Endothelial cell of umbilical vein (primary cell): ENCODE data around the gene ATP9B. TPM values are rescaled to one million over a fixed set of nuclear protein-coding genes. Genes with fewer than 3 reads are reported as not detected.

Source experiments
- BruUV-seq: library from RNA; stranded (reverse); fragments of 400-500 nt; replicated peaks from 2 replicates; lab custom pipeline; 2021; lab: Mats Ljungman, UMichigan
- CTCF ChIA-PET: fragments of 300-600, 350-600 bp; sonication (Branson Sonifier 250); formaldehyde crosslinking; loops from one replicate; lab custom pipeline; 2021; ENCODE audit warnings: antibody characterized with exemption, inconsistent platforms; lab: Charles Lee
- POLR2A ChIA-PET: fragments of 300-600, 350-600 bp; sonication (Branson Sonifier 250); formaldehyde crosslinking; loops from one replicate; lab custom pipeline; 2021; ENCODE audit warnings: antibody characterized with exemption, inconsistent platforms; lab: Charles Lee
- DNase-seq: peaks from one replicate; pipeline ENCODE4 v3.0.0-alpha.2; 2011; ENCODE audit warnings: low read depth, low spot score
- FAIRE-seq: peaks from 2 replicates; lab custom pipeline; 2011; peaks lifted over from hg19 to GRCh38; lab: Jason Lieb, UNC
- H2AFZ ChIP-seq: 2 replicates; pipeline ENCODE4 v1.6.0; 2012; ENCODE audit warnings: low read depth, low read length, control low read depth, inconsistent platforms
- H3K27ac ChIP-seq: 2 replicates; pipeline ENCODE4 v1.5.1; 2011; ENCODE audit warnings: low read depth, mild to moderate bottlenecking, control low read depth, low read length, moderate library complexity; ENCODE audit not compliant: insufficient read depth
- H3K27me3 ChIP-seq, 2 experiments: 2 replicates each; pipeline versions ENCODE4 v1.6.0 to v1.6.1; 2011; ENCODE audit warnings: low read length in 2 of 2, mixed read lengths in 1 of 2; ENCODE audit not compliant: control insufficient read depth in 2 of 2, insufficient read depth in 2 of 2
- H3K36me3 ChIP-seq, 2 experiments: 2 replicates in 1 of 2; 3 replicates in 1 of 2; pipeline ENCODE4 v1.5.1; 2011; ENCODE audit warnings: low read length in 2 of 2, mild to moderate bottlenecking in 1 of 2, moderate library complexity in 1 of 2; ENCODE audit not compliant: control insufficient read depth in 2 of 2, insufficient read depth in 2 of 2; ENCODE audit errors: extremely low read depth in 1 of 2
- H3K4me1 ChIP-seq: 3 replicates; pipeline ENCODE4 v1.5.1; 2011; ENCODE audit warnings: mild to moderate bottlenecking, low read length; ENCODE audit not compliant: control insufficient read depth, insufficient read depth; ENCODE audit errors: extremely low read depth
- H3K4me2 ChIP-seq: 2 replicates; pipeline ENCODE4 v1.6.1; 2011; ENCODE audit warnings: low read length, control low read depth, mixed read lengths; ENCODE audit not compliant: insufficient read depth
- H3K4me3 ChIP-seq, 3 experiments: fragments of 200-600 bp in 1 of 3; sonication (generic), shearing (Covaris generic) in 1 of 3; replicated peaks in 1 of 3; 2 replicates each; pipeline ENCODE4 v1.5.1; 2011 to 2016; ENCODE audit warnings: control low read depth in 3 of 3, low read length in 3 of 3, mild to moderate bottlenecking in 2 of 3, inconsistent platforms in 1 of 3, low read depth in 1 of 3, moderate library complexity in 1 of 3; ENCODE audit not compliant: insufficient read depth in 1 of 3
- H3K79me2 ChIP-seq: 2 replicates; pipeline ENCODE4 v1.6.0; 2012; ENCODE audit warnings: low read length, inconsistent platforms; ENCODE audit not compliant: control insufficient read depth, insufficient read depth
- H3K9ac ChIP-seq: replicated peaks from 2 replicates; pipeline ENCODE3; 2011; ENCODE audit warnings: low read length, control low read depth; ENCODE audit not compliant: insufficient read depth; ENCODE audit errors: extremely low read depth
- H3K9me1 ChIP-seq: replicated peaks from 3 replicates; pipeline ENCODE4 v1.6.0; 2011; ENCODE audit warnings: mild to moderate bottlenecking, low read length; ENCODE audit not compliant: control insufficient read depth, insufficient read depth; ENCODE audit errors: extremely low read depth
- H3K9me3 ChIP-seq: replicated peaks from 2 replicates; pipeline ENCODE4 v1.5.1; 2012; ENCODE audit warnings: low read length, inconsistent platforms; ENCODE audit not compliant: control insufficient read depth, insufficient read depth
- H4K20me1 ChIP-seq: replicated peaks from 2 replicates; pipeline ENCODE3; 2011; ENCODE audit warnings: mild to moderate bottlenecking, low read length; ENCODE audit not compliant: control insufficient read depth, insufficient read depth; ENCODE audit errors: extremely low read depth
- EZH2 ChIP-seq: IDR thresholded peaks from 2 replicates; pipeline ENCODE4 v1.6.1; 2012; ENCODE audit warnings: borderline replicate concordance, low read depth, mild to moderate bottlenecking, moderate library complexity, low read length, inconsistent platforms; ENCODE audit not compliant: severe bottlenecking
- JUN ChIP-seq: IDR thresholded peaks from 2 replicates; pipeline ENCODE4 v1.6.1; 2011; ENCODE audit warnings: borderline replicate concordance, low read depth; ENCODE audit not compliant: insufficient read length, insufficient read depth
- POLR2A ChIP-seq: IDR thresholded peaks from 2 replicates; pipeline ENCODE4 v1.6.1; 2012; ENCODE audit warnings: low read depth, mild to moderate bottlenecking, control low read depth, low read length
- POLR2AphosphoS5 ChIP-seq: IDR thresholded peaks from 2 replicates; pipeline ENCODE4 v1.6.1; 2012; ENCODE audit warnings: low read depth, mild to moderate bottlenecking, control low read depth, low read length, moderate library complexity; ENCODE audit not compliant: insufficient read depth
- dilution Hi-C: fragments of 300-500 bp; cut with MboI; formaldehyde crosslinking; loops from one replicate; pipeline ENCODE4 v1.15.0; 2019; ENCODE audit warnings: low sequenced_read_pairs; ENCODE audit not compliant: extremely low pct_ligation_motif_present
- intact Hi-C: fragments of 100-400 bp; cut with micrococcal nuclease; formaldehyde crosslinking; loops from one replicate; pipeline ENCODE4 v1.10.0; 2022
- polyA plus RNA-seq, 4 experiments: library from polyadenylated mRNA; depleted of rRNA in 3 of 4; stranded (reverse) in 3 of 4; unstranded in 1 of 4; fragments of >200 nt; gene quantifications; 2 replicates each; pipeline versions ENCODE4 v1.2.1 to v1.2.3, GENCODE V29; 2011 to 2012; ENCODE audit warnings: missing spikeins in 1 of 4
- total RNA-seq: library from RNA; stranded (reverse); gene quantifications from 2 replicates; pipeline ENCODE4 v1.2.3, GENCODE V29; 2021
- TF ChIP-seq, protein P1 (sequence below): IDR thresholded peaks from 2 replicates; pipeline ENCODE4 v1.6.1; 2011; ENCODE audit not compliant: insufficient read depth, insufficient read length

Gene ATP9B
- total and polyA plus RNA-seq, 2 donors (not counting 3 experiments of a cell fraction or from before 2014, with no cell fraction given): 14.6 to 18.2 TPM

DNA sequence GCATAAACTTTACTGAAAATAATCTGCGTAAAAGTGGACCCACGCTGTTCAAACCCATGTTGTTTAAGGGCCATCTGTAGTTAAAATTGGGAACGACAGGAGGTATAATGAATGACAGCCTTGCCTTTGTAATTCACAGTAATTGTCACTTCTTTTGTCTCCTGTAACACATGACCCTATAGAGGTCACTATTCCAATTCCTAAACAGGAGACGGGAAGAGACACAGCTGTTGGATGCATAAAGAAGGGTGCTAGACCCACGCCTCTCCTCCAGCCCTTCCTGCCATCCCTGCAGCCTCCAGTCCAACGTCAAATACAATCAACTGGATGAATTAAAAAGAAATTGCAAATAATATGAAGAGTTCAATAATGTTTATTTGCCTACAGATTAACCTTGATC, 263.5 kb downstream of the ATP9B start:
- Histone ChIP-seq H3K36me3 (peaks cover 0 to 3% of the 10 kb centered on the region in 2 experiments), H3K4me3 (no peak overlapping the region), H2AFZ (no peak overlapping the region), H3K9me1 (no peaks in the 10 kb centered on the region), H3K9ac (no peak overlapping the region), H3K27me3 (no peaks in the 10 kb centered on the region), H4K20me1 (no peaks in the 10 kb centered on the region), H3K4me1 (no peaks in the 10 kb centered on the region), H3K9me3 (no peaks in the 10 kb centered on the region), H3K27ac (no peak overlapping the region), H3K4me2 (no peak overlapping the region), H3K79me2 (no peaks in the 10 kb centered on the region)
- BruUV-seq: no TSS peak
- TF ChIP-seq POLR2AphosphoS5 (no peak), POLR2A (no peak)
- dilution Hi-C loops: no loop called here
- FAIRE-seq: no peak
- CTCF ChIA-PET: no interaction called here
- no peak for DNase-seq
- POLR2A ChIA-PET: no interaction called here
- intact Hi-C loops: no loop called here

DNA sequence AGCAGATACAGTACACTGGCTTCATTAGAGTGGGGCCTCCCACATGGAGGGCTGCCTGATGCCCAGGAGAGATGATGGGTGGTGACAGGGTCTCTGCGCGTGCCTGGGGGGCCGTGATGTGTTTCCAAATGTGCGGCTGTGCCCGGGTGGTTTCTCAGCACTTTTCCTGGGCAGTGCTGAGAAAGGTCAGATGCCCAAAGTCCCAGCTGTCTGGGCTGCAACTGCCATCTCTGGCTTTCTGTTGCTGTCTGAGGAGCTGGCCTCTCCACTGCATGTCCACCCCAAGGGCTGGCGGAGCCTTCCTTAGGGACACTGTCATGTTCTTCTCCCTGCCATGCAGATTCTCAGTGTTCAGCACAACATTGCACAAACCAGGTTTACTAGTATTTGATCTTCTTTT, 263.9 kb downstream of the ATP9B start:
- Histone ChIP-seq H3K9me1 (no peaks in the 10 kb centered on the region), H3K36me3 (peaks cover 0 to 3% of the 10 kb centered on the region in 2 experiments), H4K20me1 (no peaks in the 10 kb centered on the region), H3K4me2 (no peak overlapping the region), H3K27ac (no peak overlapping the region), H3K27me3 (no peaks in the 10 kb centered on the region), H2AFZ (no peak overlapping the region), H3K4me3 (no peak overlapping the region), H3K9me3 (no peaks in the 10 kb centered on the region), H3K79me2 (no peaks in the 10 kb centered on the region), H3K9ac (no peak overlapping the region), H3K4me1 (no peaks in the 10 kb centered on the region)
- no TSS peak for BruUV-seq
- no peak for DNase-seq
- FAIRE-seq: no peak
- TF ChIP-seq JUN (no peak), EZH2 (no peak)
- TF ChIP-seq, protein P1, sequence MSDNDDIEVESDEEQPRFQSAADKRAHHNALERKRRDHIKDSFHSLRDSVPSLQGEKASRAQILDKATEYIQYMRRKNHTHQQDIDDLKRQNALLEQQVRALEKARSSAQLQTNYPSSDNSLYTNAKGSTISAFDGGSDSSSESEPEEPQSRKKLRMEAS: no peak
- ChIA-PET CTCF (no interaction called here), POLR2A (no interaction called here)
- intact Hi-C loops: no loop called here
- dilution Hi-C loops: no loop called here
